H1 (cell line): ENCODE results near the gene APC2. TPM values are rescaled to one million over a fixed set of nuclear protein-coding genes. Genes with fewer than 3 reads are reported as not detected.

Experiments used
- CTCF ChIA-PET: fragments of 300-600 bp; sonication (Branson Sonifier 250); formaldehyde crosslinking; loops from one replicate; lab custom pipeline; 2021; ENCODE audit not compliant: partially characterized antibody; lab: Charles Lee
- POLR2A ChIA-PET: fragments of 300-600 bp; sonication (Branson Sonifier 250); formaldehyde crosslinking; loops from one replicate; lab custom pipeline; 2021; ENCODE audit warnings: inconsistent platforms; ENCODE audit not compliant: partially characterized antibody; lab: Charles Lee
- DNase-seq, 2 experiments: peaks; one replicate each; pipeline versions ENCODE4 v3.0.0 to v3.0.0-alpha.2; 2010 to 2022; ENCODE audit warnings: low spot score in 2 of 2, low read depth in 1 of 2, mixed read lengths in 1 of 2
- FAIRE-seq: peaks from 2 replicates; lab custom pipeline; 2011; peaks lifted over from hg19 to GRCh38; lab: Jason Lieb, UNC
- H2AFZ ChIP-seq: 2 replicates; pipeline ENCODE4 v1.8.1; 2012; ENCODE audit warnings: low read length, inconsistent platforms
- H2AK5ac ChIP-seq: 2 replicates; pipeline ENCODE4 v1.6.1; 2013; ENCODE audit warnings: low read depth, low read length
- H2BK120ac ChIP-seq: replicated peaks from 2 replicates; pipeline ENCODE3; 2013; ENCODE audit warnings: low read depth, low read length, inconsistent platforms
- H2BK12ac ChIP-seq: 2 replicates; pipeline ENCODE4 v1.6.1; 2013; ENCODE audit warnings: low read depth, low read length
- H2BK15ac ChIP-seq: 2 replicates; pipeline ENCODE4 v1.6.1; 2013; ENCODE audit warnings: low read length
- H2BK20ac ChIP-seq: 2 replicates; pipeline ENCODE4 v1.6.1; 2013; ENCODE audit warnings: low read length
- H2BK5ac ChIP-seq: 2 replicates; pipeline ENCODE4 v1.6.1; 2013; ENCODE audit warnings: low read depth, low read length
- H3K14ac ChIP-seq: 2 replicates; pipeline ENCODE4 v1.6.1; 2013; ENCODE audit warnings: inconsistent platforms; ENCODE audit not compliant: insufficient read length
- H3K18ac ChIP-seq: 2 replicates; pipeline ENCODE4 v1.6.1; 2013; ENCODE audit warnings: low read length; ENCODE audit errors: extremely low read depth
- H3K23ac ChIP-seq: 2 replicates; pipeline ENCODE4 v1.6.1; 2013; ENCODE audit warnings: inconsistent platforms; ENCODE audit not compliant: insufficient read length
- H3K23me2 ChIP-seq: 2 replicates; pipeline ENCODE4 v1.6.1; 2013; ENCODE audit warnings: low read depth, low read length
- H3K27ac ChIP-seq: 2 replicates; pipeline ENCODE4 v1.6.1; 2011; ENCODE audit warnings: low read depth, low read length, inconsistent platforms
- H3K27me3 ChIP-seq, 4 experiments: replicated peaks in 1 of 4; 1 replicate in 1 of 4; 2 replicates in 3 of 4; pipeline versions ENCODE4 v1.6.1 to v1.8.1; 2011 to 2013; ENCODE audit warnings: low read length in 3 of 4, mild to moderate bottlenecking in 3 of 4, inconsistent platforms in 2 of 4, mixed read lengths in 2 of 4, moderate library complexity in 1 of 4; ENCODE audit not compliant: control insufficient read depth in 3 of 4, insufficient read depth in 3 of 4; ENCODE audit errors: extremely low read depth in 1 of 4
- H3K36me3 ChIP-seq, 4 experiments: 2 replicates each; pipeline versions ENCODE4 v1.6.1 to v1.8.1; 2011 to 2013; ENCODE audit warnings: mild to moderate bottlenecking in 4 of 4, low read length in 3 of 4, moderate library complexity in 2 of 4, control low read depth in 1 of 4, inconsistent platforms in 1 of 4; ENCODE audit not compliant: insufficient read depth in 4 of 4, control insufficient read depth in 2 of 4
- H3K4ac ChIP-seq: replicated peaks from 2 replicates; pipeline ENCODE3; 2013; ENCODE audit warnings: low read length, low read depth, mixed read lengths, inconsistent platforms; ENCODE audit not compliant: insufficient read length
- H3K4me1 ChIP-seq, 4 experiments: replicated peaks in 1 of 4; 1 replicate in 1 of 4; 2 replicates in 3 of 4; pipeline versions ENCODE4 v1.6.1 to v1.8.1; 2011 to 2013; ENCODE audit warnings: low read length in 3 of 4, inconsistent platforms in 2 of 4, mixed read lengths in 1 of 4; ENCODE audit not compliant: insufficient read depth in 4 of 4, control insufficient read depth in 3 of 4
- H3K4me2 ChIP-seq, 2 experiments: 2 replicates each; pipeline versions ENCODE4 v1.6.1 to v1.8.1; 2011 to 2013; ENCODE audit warnings: low read depth in 2 of 2, low read length in 2 of 2, control low read depth in 1 of 2, inconsistent platforms in 1 of 2, mild to moderate bottlenecking in 1 of 2; ENCODE audit not compliant: insufficient read depth in 1 of 2
- H3K4me3 ChIP-seq, 4 experiments: fragments of 200-600, 300-600 bp in 1 of 4; sonication (generic), shearing (Covaris generic), sonication (Bioruptor Twin) in 1 of 4; 2 replicates each; pipeline versions ENCODE4 v1.5.1 to v1.8.1; 2011 to 2016; ENCODE audit warnings: low read length in 4 of 4, low read depth in 3 of 4, control low read depth in 2 of 4, inconsistent platforms in 2 of 4, mild to moderate bottlenecking in 2 of 4, mixed read lengths in 1 of 4, moderate library complexity in 1 of 4; ENCODE audit not compliant: insufficient read depth in 2 of 4; ENCODE audit errors: extremely low read depth in 1 of 4
- H3K56ac ChIP-seq: replicated peaks from 2 replicates; pipeline ENCODE3; 2013; ENCODE audit warnings: low read depth, mild to moderate bottlenecking, mixed read lengths, low read length, inconsistent platforms; ENCODE audit not compliant: insufficient read length
- H3K79me1 ChIP-seq: 2 replicates; pipeline ENCODE4 v1.6.1; 2013; ENCODE audit warnings: low read depth, low read length, control low read depth
- H3K79me2 ChIP-seq, 2 experiments: 2 replicates each; pipeline versions ENCODE4 v1.6.1 to v1.8.1; 2012 to 2013; ENCODE audit warnings: low read length in 2 of 2, mild to moderate bottlenecking in 2 of 2, inconsistent platforms in 1 of 2; ENCODE audit not compliant: insufficient read depth in 2 of 2, control insufficient read depth in 1 of 2
- H3K9ac ChIP-seq, 4 experiments: replicated peaks in 1 of 4; 1 replicate in 1 of 4; 2 replicates in 3 of 4; pipeline versions ENCODE4 v1.6.1 to v1.8.1; 2011 to 2013; ENCODE audit warnings: low read depth in 3 of 4, low read length in 3 of 4, control low read depth in 2 of 4, mild to moderate bottlenecking in 2 of 4, moderate library complexity in 2 of 4, inconsistent platforms in 1 of 4; ENCODE audit errors: extremely low read depth in 1 of 4
- H3K9me3 ChIP-seq, 2 experiments: 2 replicates each; pipeline versions ENCODE4 v1.6.1 to v1.8.1; 2012 to 2013; ENCODE audit warnings: mild to moderate bottlenecking in 2 of 2, moderate library complexity in 2 of 2, control low read depth in 1 of 2, inconsistent platforms in 1 of 2, low read depth in 1 of 2, low read length in 1 of 2, mixed read lengths in 1 of 2; ENCODE audit not compliant: insufficient read depth in 2 of 2
- H4K20me1 ChIP-seq, 2 experiments: replicated peaks in 1 of 2; 2 replicates each; pipeline versions ENCODE3 to v1.8.1; 2011 to 2013; ENCODE audit warnings: inconsistent platforms in 2 of 2, low read length in 2 of 2, mild to moderate bottlenecking in 1 of 2; ENCODE audit not compliant: insufficient read depth in 2 of 2, control insufficient read depth in 1 of 2
- H4K5ac ChIP-seq: 2 replicates; pipeline ENCODE4 v1.6.1; 2013; ENCODE audit warnings: low read length, low read depth, mixed read lengths, inconsistent platforms; ENCODE audit not compliant: insufficient read length
- H4K8ac ChIP-seq: 2 replicates; pipeline ENCODE4 v1.8.0; 2013; ENCODE audit warnings: mild to moderate bottlenecking, moderate library complexity, low read length, inconsistent platforms; ENCODE audit not compliant: insufficient read depth; ENCODE audit errors: extremely low read depth
- H4K91ac ChIP-seq: replicated peaks from 2 replicates; pipeline ENCODE3; 2013; ENCODE audit warnings: low read length, mixed read lengths, inconsistent platforms; ENCODE audit not compliant: insufficient read length
- CHD1 ChIP-seq: IDR thresholded peaks from 2 replicates; pipeline ENCODE4 v1.6.1; 2012; ENCODE audit warnings: low read depth, low read length, improper control_type of control experiment
- JUND ChIP-seq: IDR thresholded peaks from 2 replicates; pipeline ENCODE4 v1.6.1; 2011; ENCODE audit warnings: mild to moderate bottlenecking, improper control_type of control experiment, low read length
- SP2 ChIP-seq: IDR thresholded peaks from 2 replicates; pipeline ENCODE4 v1.6.1; 2012; ENCODE audit warnings: mild to moderate bottlenecking, low read length, inconsistent platforms
- WGBS, 2 experiments: shearing (Covaris generic) in 1 of 2; methylation state at CpG; one replicate each; pipeline versions ENCODE4 v1.1.6 to v1.1.7; 2013 to 2015; ENCODE audit warnings: low lambda C conversion rate in 2 of 2, mixed read lengths in 2 of 2, inconsistent platforms in 1 of 2, low coverage in 1 of 2, missing lambda C conversion rate in 1 of 2; ENCODE audit not compliant: insufficient replicate concordance in 2 of 2, insufficient coverage in 1 of 2, insufficient read length in 1 of 2; ENCODE audit errors: extremely low coverage in 1 of 2, missing lambda C conversion rate in 1 of 2; 5-methylcytosine and 5-hydroxymethylcytosine counted together
- polyA plus RNA-seq, 7 experiments: library from polyadenylated mRNA; depleted of rRNA in 3 of 7; stranded (reverse) in 5 of 7; unstranded in 2 of 7; fragments of >200 nt in 5 of 7; fragments of 200-250 nt in 2 of 7; gene quantifications; 1 replicate in 5 of 7; 2 replicates in 1 of 7; 4 replicates in 1 of 7; pipeline versions ENCODE4 v1.2.1 to v1.2.3, GENCODE V29; 2011 to 2013; ENCODE audit warnings: missing spikeins in 2 of 7, mixed read lengths in 2 of 7
- total RNA-seq: library from RNA; stranded (reverse); fragmentation: NEBNext Ultra II Directional; extraction: Animal tissue kit (Norgen Biotek cat#: 25700); gene quantifications from 2 replicates; pipeline ENCODE4 v1.2.1, GENCODE V29; 2021
- TF ChIP-seq, protein P1 (sequence below): IDR thresholded peaks from 2 replicates; pipeline ENCODE4 v1.6.1; 2012; ENCODE audit warnings: inconsistent platforms

Gene APC2
- total and polyA plus RNA-seq, 2 of the 8 experiments (the other 6 are each of a cell fraction or from before 2014, with no cell fraction given), result 1.3 to 4.1 TPM

- H4K20me1 ChIP-seq, result peaks cover 52 to 59% of the 10 kb centered on the region in 2 experiments
- ChIA-PET CTCF (interaction anchor here (0.5 to 1.9 kb wide), 10 partner anchors 9 to 573 kb away, joined by 3 to 8 read pairs (median 4); no protein-coding TSS in a partner anchor), POLR2A (interaction anchor here (0.7 to 2.6 kb wide), 10 partner anchors 9 to 153 kb away, joined by 3 to 12 read pairs (median 5); partner anchors contain the start of gene CIRBP)
- no peak overlapping the region for H2AK5ac ChIP-seq
- no peak overlapping the region for H4K8ac ChIP-seq
- no peak overlapping the region for H3K9ac ChIP-seq
- H2BK15ac ChIP-seq, result no peak overlapping the region
- peaks cover 26% of the 10 kb centered on the region for H3K79me1 ChIP-seq
- H3K14ac ChIP-seq, result no peak overlapping the region
- H3K4me3 ChIP-seq, result no peak overlapping the region
- H3K36me3 ChIP-seq, result peaks cover 35 to 87% (median 62%) of the 10 kb centered on the region in 4 experiments
- no peak overlapping the region for H3K4ac ChIP-seq
- no peak for DNase-seq
- H3K79me2 ChIP-seq, result peaks cover 18 to 84% of the 10 kb centered on the region in 2 experiments
- no peak overlapping the region for H4K5ac ChIP-seq
- no peak overlapping the region for H3K27ac ChIP-seq
- H2BK5ac ChIP-seq, result no peak overlapping the region; the same call in 1 of the 2 replicates
- no peak overlapping the region for H3K4me2 ChIP-seq
- H3K23ac ChIP-seq, result no peak overlapping the region
- TF ChIP-seq, protein P1, sequence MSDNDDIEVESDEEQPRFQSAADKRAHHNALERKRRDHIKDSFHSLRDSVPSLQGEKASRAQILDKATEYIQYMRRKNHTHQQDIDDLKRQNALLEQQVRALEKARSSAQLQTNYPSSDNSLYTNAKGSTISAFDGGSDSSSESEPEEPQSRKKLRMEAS, result no peak
- no peak for TF ChIP-seq CHD1
- no peak for TF ChIP-seq SP2
- no peak for TF ChIP-seq JUND
- H3K56ac ChIP-seq, result no peak overlapping the region
- no peak overlapping the region for H2BK12ac ChIP-seq
- no peaks in the 10 kb centered on the region for H3K27me3 ChIP-seq
- WGBS, 2 experiments, result 93% methylated on average over 29 of the region's 37 CpGs; no CpG with 5 or more reads in 1 of the 2 experiments
- H3K9me3 ChIP-seq, result no peaks in the 10 kb centered on the region
- H2AFZ ChIP-seq, result no peak overlapping the region
- no peaks in the 10 kb centered on the region for H3K23me2 ChIP-seq
- H2BK20ac ChIP-seq, result no peak overlapping the region
- no peak overlapping the region for H4K91ac ChIP-seq
- FAIRE-seq, result no peak
- H2BK120ac ChIP-seq, result no peak overlapping the region
- no peak overlapping the region for H3K18ac ChIP-seq
- H3K4me1 ChIP-seq, result peaks cover 3 to 13% (median 6%) of the 10 kb centered on the region in 4 experiments; a peak in 6 of 7 replicates
Observed at GRCh38 chr19:1421218-1421957, 28.5 kb upstream of the APC2 start.
